AG09309 (cell line): Measurements from ENCODE around the gene ADCY2.

ENCODE experiments used
- DNase-seq: peaks from one replicate; pipeline ENCODE4 v3.0.0-alpha.2; 2010; ENCODE audit warnings: low read depth
- H3K4me3 ChIP-seq: 2 replicates; pipeline ENCODE4 v1.5.1; 2011; ENCODE audit warnings: mild to moderate bottlenecking, low read depth, low read length, moderate library complexity; ENCODE audit not compliant: control insufficient read depth
- TF ChIP-seq, protein P1 (sequence below): IDR thresholded peaks from 2 replicates; pipeline ENCODE4 v1.5.1; 2011; ENCODE audit warnings: mild to moderate bottlenecking, low read depth, low read length, inconsistent platforms; ENCODE audit not compliant: insufficient read depth, control insufficient read depth; ENCODE audit errors: missing control alignments

ADCY2 gene

DNA sequence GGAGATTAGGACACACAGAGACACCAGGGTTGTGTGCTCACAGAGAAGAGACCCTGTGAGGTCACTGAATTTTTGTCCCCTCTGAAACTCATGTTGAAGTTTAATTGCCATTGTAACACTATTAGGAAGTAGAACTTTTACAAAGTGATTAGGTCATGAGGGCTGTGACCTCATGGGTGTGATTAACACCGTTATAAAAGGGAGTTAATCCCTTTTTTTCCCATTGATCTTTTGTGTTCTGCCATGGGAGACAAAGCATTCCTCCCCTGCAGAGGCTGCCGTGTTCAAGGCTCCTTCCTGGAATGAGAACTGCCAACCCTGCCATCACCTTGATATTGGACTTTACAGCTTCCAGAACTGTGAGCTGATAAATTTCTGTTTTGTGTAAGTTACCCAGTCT, 221.0 kb downstream of the ADCY2 start:
- TF ChIP-seq, protein P1, sequence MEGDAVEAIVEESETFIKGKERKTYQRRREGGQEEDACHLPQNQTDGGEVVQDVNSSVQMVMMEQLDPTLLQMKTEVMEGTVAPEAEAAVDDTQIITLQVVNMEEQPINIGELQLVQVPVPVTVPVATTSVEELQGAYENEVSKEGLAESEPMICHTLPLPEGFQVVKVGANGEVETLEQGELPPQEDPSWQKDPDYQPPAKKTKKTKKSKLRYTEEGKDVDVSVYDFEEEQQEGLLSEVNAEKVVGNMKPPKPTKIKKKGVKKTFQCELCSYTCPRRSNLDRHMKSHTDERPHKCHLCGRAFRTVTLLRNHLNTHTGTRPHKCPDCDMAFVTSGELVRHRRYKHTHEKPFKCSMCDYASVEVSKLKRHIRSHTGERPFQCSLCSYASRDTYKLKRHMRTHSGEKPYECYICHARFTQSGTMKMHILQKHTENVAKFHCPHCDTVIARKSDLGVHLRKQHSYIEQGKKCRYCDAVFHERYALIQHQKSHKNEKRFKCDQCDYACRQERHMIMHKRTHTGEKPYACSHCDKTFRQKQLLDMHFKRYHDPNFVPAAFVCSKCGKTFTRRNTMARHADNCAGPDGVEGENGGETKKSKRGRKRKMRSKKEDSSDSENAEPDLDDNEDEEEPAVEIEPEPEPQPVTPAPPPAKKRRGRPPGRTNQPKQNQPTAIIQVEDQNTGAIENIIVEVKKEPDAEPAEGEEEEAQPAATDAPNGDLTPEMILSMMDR = no peak
- H3K4me3 ChIP-seq = no peak overlapping the region
- DNase-seq = no peak

DNA sequence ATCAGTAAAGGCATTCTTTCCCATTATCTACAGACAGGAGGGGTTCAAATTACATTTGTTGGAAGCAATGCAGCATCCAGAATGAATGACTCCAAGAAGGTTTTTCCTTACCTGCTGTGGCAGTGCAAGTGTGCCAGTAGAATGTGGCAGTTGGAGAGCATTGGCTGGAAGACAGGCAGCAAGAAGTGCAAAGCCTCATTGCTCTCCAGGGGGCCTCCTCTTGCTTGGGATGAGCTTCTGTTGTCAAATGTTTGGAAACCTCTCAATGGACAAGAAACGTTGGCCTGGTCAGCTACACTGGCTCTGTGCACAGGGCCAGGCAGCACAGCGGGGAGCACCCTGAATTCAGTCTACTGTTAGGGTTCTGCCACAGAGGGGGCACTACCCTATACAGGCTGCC, 226.6 kb downstream of the ADCY2 start:
- DNase-seq = no peak
- no peak overlapping the region for H3K4me3 ChIP-seq
- TF ChIP-seq, protein P1 = no peak

DNA sequence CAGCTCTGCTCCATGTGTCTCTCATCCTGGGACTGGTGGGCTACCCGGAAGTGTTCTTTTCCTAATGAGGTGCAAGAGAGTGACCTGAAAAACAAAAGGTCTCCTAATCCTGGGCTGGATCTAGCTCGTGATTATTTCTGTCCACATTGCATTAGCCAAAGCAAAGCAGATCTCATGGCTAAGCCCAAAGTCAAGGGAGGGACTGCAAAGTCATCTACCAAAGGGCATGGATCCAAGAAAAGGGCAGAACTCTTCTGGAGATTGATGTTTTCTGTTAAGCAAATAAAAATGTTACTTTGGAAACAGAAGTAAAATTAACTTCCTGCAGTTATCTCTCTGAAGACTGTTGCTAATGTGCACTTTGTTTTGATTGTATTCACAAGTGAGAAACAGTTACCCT, 229.8 kb downstream of the ADCY2 start:
- no peak overlapping the region for H3K4me3 ChIP-seq
- TF ChIP-seq, protein P1 = no peak
- DNase-seq = no peak

DNA sequence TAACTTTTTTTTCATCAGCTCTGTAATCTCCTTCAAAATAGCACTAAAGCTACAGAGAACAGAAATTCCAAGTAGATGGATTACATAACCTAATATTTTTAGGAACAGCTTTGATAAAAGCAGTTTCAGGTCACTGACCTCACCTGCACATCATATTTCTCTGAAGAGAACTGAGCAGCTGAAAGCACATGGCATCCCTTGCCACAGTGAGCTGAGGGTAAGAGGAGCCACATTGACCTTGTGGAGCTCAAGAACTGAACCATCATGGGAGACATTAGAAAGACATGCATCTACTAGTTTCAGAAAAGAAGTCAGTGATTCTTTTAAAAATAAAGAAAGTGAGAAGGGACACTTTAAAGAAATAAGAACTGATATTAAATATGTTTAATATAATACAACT, 232.3 kb downstream of the ADCY2 start:
- H3K4me3 ChIP-seq = no peak overlapping the region
- TF ChIP-seq, protein P1 = no peak
- no peak for DNase-seq

DNA sequence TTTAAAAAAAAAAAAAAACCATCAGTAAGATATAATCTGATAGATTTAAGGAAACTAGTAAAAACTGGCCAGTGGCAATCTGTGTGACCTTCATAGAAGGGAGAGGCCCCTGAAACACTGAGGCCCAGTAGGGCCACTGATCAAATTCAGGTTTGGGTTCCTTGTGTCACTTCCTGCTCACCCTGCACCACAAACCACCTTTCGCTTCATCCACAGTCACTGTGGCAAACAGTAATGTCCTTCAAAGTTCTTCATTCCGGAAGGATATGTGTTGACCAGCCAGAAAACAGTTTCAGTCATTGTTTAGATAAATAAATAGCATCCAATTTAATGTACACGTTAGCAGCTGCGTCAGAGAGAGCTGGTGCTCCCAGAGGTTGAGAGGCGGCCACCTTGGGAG, 232.9 kb downstream of the ADCY2 start:
- no peak overlapping the region for H3K4me3 ChIP-seq
- DNase-seq = no peak

DNA sequence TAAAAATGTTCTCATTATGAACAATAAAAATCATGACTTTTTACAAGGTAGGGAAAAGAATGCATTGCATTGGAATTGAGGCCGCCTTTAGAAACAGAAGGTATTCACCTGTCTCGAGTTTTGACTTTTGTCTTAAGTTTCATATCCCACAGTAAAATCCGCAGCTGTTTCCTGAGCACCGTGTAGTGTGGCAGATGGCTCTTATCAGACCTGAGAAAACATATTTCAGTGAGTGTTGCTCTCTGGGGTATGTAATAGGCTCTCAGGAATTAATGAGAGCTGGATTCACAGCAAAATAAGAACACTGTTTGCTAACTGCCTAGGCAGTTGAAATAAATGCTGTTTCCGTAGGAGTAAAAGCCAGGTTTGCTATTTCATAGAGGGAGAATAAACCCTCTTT, 233.6 kb downstream of the ADCY2 start:
- no peak overlapping the region for H3K4me3 ChIP-seq
- TF ChIP-seq, protein P1 = no peak
- DNase-seq = no peak

More for the DNA sequence above, 232.9 kb downstream of the ADCY2 start:
- TF ChIP-seq, protein P1 = no peak

DNA sequence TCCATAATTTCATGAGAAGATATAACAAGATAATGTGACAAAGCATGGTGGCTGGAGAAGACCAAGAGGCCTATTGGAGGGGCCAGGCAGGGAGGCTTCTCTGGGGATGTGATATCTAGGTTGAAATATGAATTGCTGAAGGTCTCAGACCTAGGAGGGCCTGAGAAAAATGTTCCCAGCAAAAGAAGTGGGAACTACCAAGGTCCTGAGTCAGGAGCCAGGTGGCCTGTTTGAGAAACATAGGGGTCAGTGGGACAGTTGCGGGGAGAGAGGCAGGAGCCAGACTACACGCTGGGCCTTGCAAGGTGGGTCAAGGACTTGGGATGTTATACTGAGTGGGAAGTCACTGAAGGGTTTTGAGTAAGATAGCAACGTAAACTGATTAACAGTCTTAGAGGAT, 238.9 kb downstream of the ADCY2 start:
- no peak overlapping the region for H3K4me3 ChIP-seq
- DNase-seq = no peak
- TF ChIP-seq, protein P1 = no peak
